ENCODE results near the gene DHRS2.
A peak's percentile ranks its signal among the peaks of the same experiment; 100 is the strongest.

DHRS2 gene

GRCh38 chr14:23612802-23613201, 23.4 kb upstream of the DHRS2 start:
- DNase-seq (ENCODE audit: low read depth), result no peak

DNA sequence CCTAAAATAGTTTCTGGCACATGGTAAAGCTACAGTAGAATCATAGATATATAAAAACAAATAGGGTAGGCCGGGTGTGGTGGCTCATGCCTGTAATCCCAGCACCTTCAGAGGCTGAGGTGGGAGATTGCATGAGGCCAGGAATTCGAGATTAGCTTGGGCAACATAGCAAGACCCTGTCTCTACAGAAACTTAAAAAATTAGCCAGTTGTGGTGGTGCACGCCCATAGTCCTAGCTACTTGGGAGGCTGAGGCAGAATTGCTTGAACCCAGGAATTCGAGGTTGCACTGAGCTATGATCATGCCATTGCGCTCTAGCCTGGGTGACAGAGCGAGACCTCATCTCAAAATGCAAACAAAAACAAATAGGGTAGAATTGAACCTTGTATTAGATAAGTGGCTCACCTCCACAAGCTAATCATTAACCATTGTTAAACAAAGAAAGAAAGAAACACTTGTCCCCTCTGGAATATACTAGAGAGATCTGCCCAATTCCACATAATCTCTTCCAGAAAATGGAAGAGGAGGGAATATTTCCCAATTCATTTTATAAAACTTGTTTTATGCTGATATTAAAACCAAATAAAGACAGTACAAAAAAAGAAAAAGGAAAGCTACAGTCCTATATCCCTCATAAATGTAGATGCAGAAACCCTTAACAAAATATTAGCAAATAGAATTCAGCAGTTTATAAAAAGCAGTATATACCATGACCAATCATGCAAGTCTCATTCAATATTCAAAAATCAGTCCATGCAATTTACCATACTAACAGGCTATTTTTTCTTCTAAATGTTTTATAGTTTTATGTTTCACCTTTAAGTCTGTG, 22.7 kb upstream of the DHRS2 start:
- no peak for DNase-seq (ENCODE audit: low read depth)

DNA sequence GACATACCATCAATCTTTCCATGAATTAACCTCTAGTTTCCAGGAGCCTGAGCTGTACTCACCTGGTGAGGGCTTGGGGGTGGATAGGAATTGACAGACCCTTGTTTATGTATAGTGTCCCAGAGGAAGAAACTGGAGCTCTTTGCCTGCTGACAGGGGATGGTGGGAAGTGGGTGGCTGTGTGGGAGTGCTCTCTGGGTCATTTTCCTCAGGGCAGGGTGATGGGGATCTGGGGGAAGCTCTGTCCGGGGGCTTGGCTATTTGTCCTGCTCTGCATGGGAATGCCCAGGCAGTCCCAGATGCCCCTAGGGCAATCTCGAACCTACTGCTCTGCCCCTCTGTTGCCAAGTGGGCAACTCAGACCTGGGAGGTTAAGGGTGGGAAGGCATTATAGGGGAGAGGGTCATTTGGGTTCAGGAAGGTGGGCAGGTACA, 21.8 kb upstream of the DHRS2 start:
- DNase-seq (ENCODE audit: low read depth), result no peak

DNA sequence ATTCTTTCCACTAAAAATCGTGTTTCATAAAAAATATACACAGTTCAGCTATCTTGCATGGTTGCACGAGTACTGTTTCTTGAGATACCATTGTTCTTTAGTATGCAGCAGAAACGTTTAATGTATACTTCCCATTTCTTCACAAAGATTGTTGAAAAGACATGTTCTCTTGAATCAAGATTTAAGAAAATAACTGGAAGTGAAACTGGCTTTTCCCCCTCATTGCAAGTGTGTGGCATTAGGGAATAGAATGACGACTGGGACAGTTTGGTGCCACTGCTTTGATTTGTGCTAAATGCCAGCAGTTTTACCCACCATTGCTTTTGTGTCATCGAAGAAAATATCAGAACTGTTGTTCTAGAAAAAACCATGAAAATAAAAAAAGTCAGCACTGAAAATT, 20.3 kb upstream of the DHRS2 start:
- DNase-seq (ENCODE audit: low read depth), result no peak

DNA sequence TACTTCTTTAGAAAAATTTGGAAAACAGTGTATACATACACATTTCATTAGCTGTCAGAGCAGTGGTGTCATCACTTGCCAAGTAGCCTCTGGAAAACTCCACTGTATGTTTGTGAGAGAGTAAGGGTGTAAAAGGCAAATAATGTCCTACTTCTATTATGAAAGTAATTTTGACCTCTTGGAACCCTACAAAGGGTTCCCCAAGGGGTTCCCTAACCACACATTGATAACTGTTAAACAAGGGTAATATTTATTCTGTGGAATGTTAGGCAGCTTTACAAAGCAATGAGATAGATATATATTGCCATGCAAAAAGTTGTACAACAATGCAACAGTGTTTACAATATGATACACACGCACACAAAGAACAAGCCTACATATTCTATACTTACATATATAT, 18.6 kb upstream of the DHRS2 start:
- DNase-seq (ENCODE audit: low read depth), result no peak

- DNase-seq (ENCODE audit: low read depth), result no peak
Observed at GRCh38 chr14:23618415-23618988, 17.7 kb upstream of the DHRS2 start.

DNA sequence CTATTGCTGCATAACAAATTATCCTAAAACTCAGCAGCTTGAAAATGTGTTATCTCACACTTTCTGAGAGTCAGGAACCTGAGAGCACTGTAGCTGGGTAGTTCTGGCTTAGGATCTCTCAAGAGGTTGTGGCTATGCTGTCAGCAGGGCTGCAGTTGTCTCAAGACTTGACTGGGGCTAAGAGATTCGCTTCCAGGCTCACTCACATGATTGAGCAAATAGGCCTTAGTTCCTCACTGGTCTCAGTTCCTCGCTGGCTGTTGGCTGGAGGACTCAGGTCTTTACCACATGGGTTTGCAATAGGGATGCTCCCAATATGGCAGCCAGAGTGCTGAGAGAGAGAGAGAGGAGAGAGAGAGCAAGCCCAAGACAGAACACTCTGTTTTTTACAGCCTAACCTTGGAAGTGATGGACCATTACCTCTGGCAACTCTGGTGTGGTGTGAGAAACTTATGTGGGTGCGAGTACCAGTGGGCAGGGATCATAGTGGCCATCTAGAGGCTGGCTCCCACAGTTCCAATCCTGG, 15.9 kb upstream of the DHRS2 start:
- no peak for DNase-seq (ENCODE audit: low read depth)

GRCh38 chr14:23621204-23621931, 14.8 kb upstream of the DHRS2 start:
- no peak for DNase-seq (ENCODE audit: low read depth)

DNA sequence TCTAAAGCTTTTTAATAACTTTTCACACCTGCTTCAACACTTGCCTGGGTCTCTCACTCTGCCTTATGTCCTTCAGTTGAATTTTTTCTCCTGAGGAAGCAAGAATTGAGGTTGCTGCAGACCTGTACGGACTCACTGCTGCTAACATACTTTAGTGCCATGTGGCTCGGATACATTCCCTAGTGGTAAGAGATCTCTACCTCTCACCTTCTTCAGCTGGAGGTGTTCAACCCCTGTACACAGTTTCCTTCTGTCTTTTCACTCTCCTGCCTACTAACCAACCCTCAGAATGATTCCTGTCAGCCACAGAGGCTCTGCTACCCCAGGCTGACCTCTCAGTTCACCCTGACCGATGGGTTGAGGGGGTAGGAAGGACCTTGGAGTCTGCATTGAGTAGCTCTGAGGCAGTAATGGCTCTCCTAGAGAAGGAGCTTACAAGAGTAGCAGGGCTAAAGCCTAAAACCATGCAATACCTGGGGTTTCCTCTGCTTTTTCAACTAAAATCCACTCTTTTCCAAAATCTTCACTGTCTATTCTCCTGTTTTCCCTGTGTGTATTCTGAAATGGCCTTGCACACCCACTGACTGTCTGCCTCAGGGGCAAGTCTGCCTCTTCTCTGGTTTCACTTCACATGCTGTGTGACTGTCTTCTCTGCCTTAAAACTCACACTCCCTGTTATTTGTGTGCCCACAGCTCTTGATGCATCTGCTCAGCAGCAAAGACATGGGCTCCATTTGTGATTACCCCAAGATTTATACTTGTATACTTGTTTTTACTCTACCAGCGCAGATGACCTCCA, 14.0 kb upstream of the DHRS2 start:
- no peak for DNase-seq (ENCODE audit: low read depth)

DNA sequence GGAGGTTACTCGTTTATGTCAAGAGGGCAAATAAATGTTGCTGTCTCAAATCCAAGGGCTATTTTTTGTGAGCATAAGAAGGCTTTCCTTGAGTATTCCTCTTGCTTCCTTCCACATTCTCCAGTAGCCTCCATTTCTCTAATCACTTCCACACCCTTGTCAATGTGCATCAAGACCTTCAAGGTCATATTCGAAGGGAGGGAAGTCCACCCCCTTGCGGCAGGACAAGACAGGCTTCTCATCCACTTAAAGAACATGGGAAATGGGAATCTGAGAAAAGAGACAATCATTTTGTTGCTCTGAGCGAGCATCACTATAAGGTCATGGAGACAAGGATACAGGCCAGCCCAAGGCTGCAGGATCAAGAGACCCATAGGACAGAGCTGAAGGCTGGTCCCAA, 13.2 kb upstream of the DHRS2 start:
- DNase-seq (ENCODE audit: low read depth), result no peak

DNA sequence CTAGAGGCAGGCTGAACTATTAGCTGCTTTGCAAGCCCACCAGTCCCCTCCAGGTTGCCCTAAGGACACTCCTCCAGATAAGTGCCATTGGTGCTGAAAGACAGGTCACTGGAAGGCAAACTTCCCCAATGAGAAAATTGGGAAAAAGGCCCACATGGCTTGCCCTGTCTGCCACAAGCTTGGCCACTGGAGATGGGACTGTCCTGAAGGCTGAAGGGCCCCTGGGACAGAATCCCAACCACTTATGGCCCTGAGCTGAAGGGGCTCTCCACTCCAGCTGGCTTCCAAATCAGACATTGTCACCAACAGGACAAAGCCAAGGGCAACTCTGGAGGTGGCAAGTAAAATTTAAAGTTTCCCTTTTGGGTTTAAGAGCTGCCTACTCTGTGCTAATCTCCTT, 12.2 kb upstream of the DHRS2 start:
- no peak for DNase-seq (ENCODE audit: low read depth)

- no peak for DNase-seq (ENCODE audit: low read depth)
Observed at GRCh38 chr14:23624830-23625404, 11.2 kb upstream of the DHRS2 start.

DNA sequence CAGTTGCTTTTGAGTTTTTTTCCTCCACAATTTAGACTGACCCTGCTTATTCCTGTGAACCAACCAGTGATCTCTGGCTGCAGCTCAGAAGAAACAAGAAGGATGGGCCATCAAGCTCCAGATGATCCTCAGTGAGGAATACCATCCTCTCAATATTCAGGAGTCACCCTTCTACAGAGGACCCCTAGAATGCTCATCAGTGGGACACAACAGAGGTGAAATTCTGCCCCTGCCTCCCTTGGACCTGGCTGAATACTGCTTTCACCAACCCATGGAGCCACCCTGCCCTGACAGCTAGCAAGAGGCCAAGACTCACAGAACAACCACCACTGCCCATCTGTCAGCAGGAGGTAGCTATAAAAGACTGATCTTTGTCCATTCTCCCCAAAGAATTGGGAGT, 9.2 kb upstream of the DHRS2 start:
- no peak for DNase-seq (ENCODE audit: low read depth)

GRCh38 chr14:23627961-23628360, 8.2 kb upstream of the DHRS2 start:
- no peak for DNase-seq (ENCODE audit: low read depth)

GRCh38 chr14:23629204-23629603, 7.0 kb upstream of the DHRS2 start:
- no peak for DNase-seq (ENCODE audit: low read depth)

GRCh38 chr14:23629832-23630396, 6.2 kb upstream of the DHRS2 start:
- DNase-seq (ENCODE audit: low read depth), result no peak

GRCh38 chr14:23630687-23631086, 5.5 kb upstream of the DHRS2 start:
- no peak for DNase-seq (ENCODE audit: low read depth)

DNA sequence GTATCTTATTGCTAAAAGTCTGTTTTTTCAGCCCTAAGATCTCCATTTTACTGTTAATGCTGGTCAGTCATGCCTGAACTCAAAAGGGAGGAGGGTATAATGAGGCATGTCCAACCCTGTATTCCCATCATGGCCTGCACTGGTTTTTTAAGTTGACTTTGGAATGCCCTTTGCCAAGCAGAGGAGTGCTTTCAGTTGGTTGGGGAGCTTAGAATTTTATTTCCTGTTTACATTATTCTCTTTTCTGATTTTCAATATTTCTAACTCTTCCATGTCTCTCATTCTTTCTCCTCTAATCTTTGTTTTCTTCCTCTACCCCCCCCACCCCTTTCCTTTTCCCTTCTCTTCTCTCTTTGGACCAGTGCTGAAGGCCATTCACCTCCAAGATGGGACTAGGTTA, 4.9 kb upstream of the DHRS2 start:
- no peak for DNase-seq (ENCODE audit: low read depth)

DNA sequence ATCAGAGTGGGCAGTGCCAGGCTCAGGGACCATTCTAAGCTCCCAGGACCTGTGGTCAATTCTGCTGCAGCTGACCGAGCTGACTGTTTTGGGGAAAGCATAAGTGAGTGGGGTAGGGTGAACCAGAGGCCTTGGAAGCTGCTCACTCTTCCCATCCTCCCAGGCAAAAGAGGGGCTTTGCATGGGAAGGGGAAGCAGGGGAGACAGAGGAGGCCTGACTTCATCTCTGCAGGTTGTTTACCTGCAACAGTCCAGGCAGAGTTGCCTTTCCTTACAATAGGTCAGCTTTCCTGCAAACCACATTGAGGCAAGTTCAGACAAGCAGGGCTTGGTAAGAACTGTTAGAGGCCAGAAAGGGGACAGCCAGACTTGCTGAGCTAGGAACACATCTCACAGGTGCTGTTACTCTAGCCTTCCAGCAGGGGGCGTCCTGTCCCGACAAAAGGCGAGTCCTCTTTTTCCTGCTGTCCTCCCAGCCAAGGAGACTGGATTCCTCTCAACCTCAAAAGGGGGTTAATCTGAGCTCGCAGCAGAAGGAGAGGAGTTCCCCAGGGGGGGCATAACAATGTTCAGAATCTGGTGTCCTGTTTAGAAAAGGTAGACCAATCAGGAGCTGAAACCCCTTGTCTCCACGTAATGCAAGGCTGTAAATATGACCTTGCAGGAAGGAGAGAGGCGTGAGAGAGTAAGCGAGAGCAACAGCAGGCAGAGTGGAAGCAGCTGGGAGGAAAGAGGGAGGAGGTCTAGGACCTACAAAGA, 4.3 kb upstream of the DHRS2 start:
- peak; percentile 37 for DNase-seq (ENCODE audit: low read depth)

- DNase-seq (ENCODE audit: low read depth), result no peak
Observed at GRCh38 chr14:23632461-23633159, 3.6 kb upstream of the DHRS2 start.
